Mammary epithelial cell (primary cell): Measurements from ENCODE around the gene CLDN1.

Experiments used
- EZH2 ChIP-seq: IDR thresholded peaks from 2 replicates; pipeline ENCODE4 v1.6.1; 2012; ENCODE audit warnings: low read length, inconsistent platforms, borderline replicate concordance
- TF ChIP-seq, protein P1 (sequence below), 2 donors: IDR thresholded peaks in 1 of 2; conservative IDR thresholded peaks in 1 of 2; 2 replicates each; pipeline ENCODE4 v1.5.1; 2011 to 2012; ENCODE audit warnings: inconsistent platforms in 2 of 2, low read length in 2 of 2, mild to moderate bottlenecking in 2 of 2, control low read depth in 1 of 2, low read depth in 1 of 2; ENCODE audit not compliant: insufficient read depth in 1 of 2; ENCODE audit errors: extremely low read depth in 1 of 2

DNA sequence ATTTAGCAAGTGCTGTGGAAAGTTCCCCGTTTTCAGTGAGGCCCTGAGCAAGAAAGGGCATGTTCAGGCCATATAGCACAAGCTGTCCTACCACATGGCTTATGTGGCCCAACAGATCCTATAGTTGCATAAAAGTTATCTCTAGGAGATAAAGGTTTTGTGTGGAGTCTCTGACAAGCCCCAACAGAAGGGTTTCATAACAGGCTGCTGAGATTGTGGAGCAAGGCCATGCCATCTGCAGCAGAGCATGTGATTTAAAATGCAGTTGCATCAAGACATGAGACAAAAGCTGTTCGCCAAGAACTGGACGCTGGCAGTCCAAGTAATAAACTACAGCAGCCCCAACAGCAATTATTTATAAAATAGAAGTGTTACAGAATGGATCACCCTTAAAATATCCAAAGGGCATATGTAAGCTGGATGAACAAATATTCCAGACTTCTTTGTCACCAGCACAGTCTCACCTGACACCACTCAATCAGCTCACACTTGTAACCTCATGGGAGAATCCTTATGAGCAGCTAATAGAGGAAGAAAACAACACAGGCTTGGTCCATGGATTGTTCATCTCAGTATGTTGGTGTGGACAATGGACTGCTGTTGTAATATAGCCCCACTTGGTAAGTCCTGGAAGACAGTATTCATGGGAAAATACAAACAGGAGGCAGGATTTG lies 14.4 kb upstream of the CLDN1 start:
- TF ChIP-seq, protein P1, sequence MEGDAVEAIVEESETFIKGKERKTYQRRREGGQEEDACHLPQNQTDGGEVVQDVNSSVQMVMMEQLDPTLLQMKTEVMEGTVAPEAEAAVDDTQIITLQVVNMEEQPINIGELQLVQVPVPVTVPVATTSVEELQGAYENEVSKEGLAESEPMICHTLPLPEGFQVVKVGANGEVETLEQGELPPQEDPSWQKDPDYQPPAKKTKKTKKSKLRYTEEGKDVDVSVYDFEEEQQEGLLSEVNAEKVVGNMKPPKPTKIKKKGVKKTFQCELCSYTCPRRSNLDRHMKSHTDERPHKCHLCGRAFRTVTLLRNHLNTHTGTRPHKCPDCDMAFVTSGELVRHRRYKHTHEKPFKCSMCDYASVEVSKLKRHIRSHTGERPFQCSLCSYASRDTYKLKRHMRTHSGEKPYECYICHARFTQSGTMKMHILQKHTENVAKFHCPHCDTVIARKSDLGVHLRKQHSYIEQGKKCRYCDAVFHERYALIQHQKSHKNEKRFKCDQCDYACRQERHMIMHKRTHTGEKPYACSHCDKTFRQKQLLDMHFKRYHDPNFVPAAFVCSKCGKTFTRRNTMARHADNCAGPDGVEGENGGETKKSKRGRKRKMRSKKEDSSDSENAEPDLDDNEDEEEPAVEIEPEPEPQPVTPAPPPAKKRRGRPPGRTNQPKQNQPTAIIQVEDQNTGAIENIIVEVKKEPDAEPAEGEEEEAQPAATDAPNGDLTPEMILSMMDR (conservative IDR thresholded peaks at IDR 0.05 in 1 of 2, IDR thresholded peaks at IDR 0.05 in 1 of 2; ENCODE audit: extremely low read depth in 1 of 2, insufficient read depth in 1 of 2, low read depth in 1 of 2, low read length in 2 of 2) = no peak
- TF ChIP-seq EZH2 = no peak
